Keratinocyte (primary cell): Measurements from ENCODE around the gene TEX38.

Experiments
- CTCF ChIP-seq, 3 experiments: IDR thresholded peaks in 1 of 3; conservative IDR thresholded peaks in 1 of 3; optimal IDR thresholded peaks in 1 of 3; 2 replicates in 2 of 3; 3 replicates in 1 of 3; pipeline versions ENCODE3 to v1.5.1; 2011; ENCODE audit warnings: low read length in 3 of 3, mild to moderate bottlenecking in 3 of 3, moderate library complexity in 2 of 3, control low read depth in 1 of 3, inconsistent platforms in 1 of 3; ENCODE audit not compliant: insufficient read depth in 2 of 3; ENCODE audit errors: extremely low read depth in 1 of 3
- EZH2 ChIP-seq: IDR thresholded peaks from one replicate; pipeline ENCODE4 v1.6.1; 2012; ENCODE audit warnings: inconsistent platforms, mild to moderate bottlenecking, low read length, moderate library complexity

GRCh38 chr1:46718727-46719622 lies 47.3 kb downstream of the TEX38 start, which contains the start of gene EFCAB14:
- no peak for TF ChIP-seq CTCF (optimal IDR thresholded peaks at IDR 0.05 in 1 of 3, IDR thresholded peaks at IDR 0.05 in 1 of 3, conservative IDR thresholded peaks at IDR 0.05 in 1 of 3; ENCODE audit: extremely low read depth in 1 of 3, insufficient read depth in 2 of 3, low read length in 3 of 3)
- TF ChIP-seq EZH2 = no peak
